Keratinocyte (primary cell): ENCODE measurements around the gene COL4A5. TPM values are rescaled to one million over a fixed set of nuclear protein-coding genes. Genes with fewer than 3 reads are reported as not detected.

Source experiments
- DNase-seq: peaks from one replicate; pipeline ENCODE4 v3.0.0-alpha.2; 2011; ENCODE audit warnings: low read depth, missing footprints, low spot score
- FAIRE-seq: peaks from 2 replicates; lab custom pipeline; 2011; peaks lifted over from hg19 to GRCh38; lab: Jason Lieb, UNC
- H2AFZ ChIP-seq: 2 replicates; pipeline ENCODE4 v1.6.0; 2012; ENCODE audit warnings: low read length, control low read depth, inconsistent platforms; ENCODE audit not compliant: control insufficient read depth
- H3K27ac ChIP-seq: 2 replicates; pipeline ENCODE4 v1.5.1; 2011; ENCODE audit warnings: low read length; ENCODE audit not compliant: control insufficient read depth, insufficient read depth
- H3K27me3 ChIP-seq: 3 replicates; pipeline ENCODE4 v1.6.0; 2011; ENCODE audit warnings: low read length; ENCODE audit not compliant: control insufficient read depth, insufficient read depth; ENCODE audit errors: extremely low read depth
- H3K36me3 ChIP-seq, 2 experiments: 2 replicates in 1 of 2; 3 replicates in 1 of 2; pipeline ENCODE4 v1.5.1; 2011; ENCODE audit warnings: low read length in 2 of 2, mild to moderate bottlenecking in 1 of 2; ENCODE audit not compliant: control insufficient read depth in 2 of 2, insufficient read depth in 2 of 2; ENCODE audit errors: extremely low read depth in 1 of 2
- H3K4me1 ChIP-seq: 3 replicates; pipeline ENCODE4 v1.5.1; 2011; ENCODE audit warnings: low read length; ENCODE audit not compliant: control insufficient read depth, insufficient read depth; ENCODE audit errors: extremely low read depth
- H3K4me2 ChIP-seq: 3 replicates; pipeline ENCODE4 v1.6.0; 2011; ENCODE audit warnings: low read depth, low read length; ENCODE audit not compliant: control insufficient read depth, insufficient read depth; ENCODE audit errors: extremely low read depth
- H3K4me3 ChIP-seq, 3 experiments: fragments of 200-600 bp in 1 of 3; sonication (generic) in 1 of 3; 2 replicates in 2 of 3; 3 replicates in 1 of 3; pipeline ENCODE4 v1.5.1; 2011 to 2016; ENCODE audit warnings: low read length in 3 of 3, mild to moderate bottlenecking in 3 of 3, control low read depth in 2 of 3, inconsistent platforms in 1 of 3, low read depth in 1 of 3, mixed read lengths in 1 of 3, mixed run types in 1 of 3, moderate library complexity in 1 of 3; ENCODE audit not compliant: control insufficient read depth in 2 of 3, insufficient read depth in 2 of 3; ENCODE audit errors: extremely low read depth in 1 of 3
- H3K79me2 ChIP-seq: 2 replicates; pipeline ENCODE4 v1.6.0; 2012; ENCODE audit warnings: low read length; ENCODE audit not compliant: control insufficient read depth, insufficient read depth
- H3K9ac ChIP-seq: 3 replicates; pipeline ENCODE4 v1.6.0; 2011; ENCODE audit warnings: low read length; ENCODE audit not compliant: control insufficient read depth, insufficient read depth; ENCODE audit errors: extremely low read depth
- H3K9me1 ChIP-seq: 3 replicates; pipeline ENCODE4 v1.6.0; 2011; ENCODE audit warnings: low read length; ENCODE audit not compliant: control insufficient read depth, insufficient read depth; ENCODE audit errors: extremely low read depth
- H3K9me3 ChIP-seq: 2 replicates; pipeline ENCODE4 v1.5.1; 2012; ENCODE audit warnings: low read depth, low read length; ENCODE audit not compliant: control insufficient read depth
- H4K20me1 ChIP-seq: 3 replicates; pipeline ENCODE4 v1.6.0; 2011; ENCODE audit warnings: low read length; ENCODE audit not compliant: control insufficient read depth, insufficient read depth; ENCODE audit errors: extremely low read depth
- EZH2 ChIP-seq: IDR thresholded peaks from one replicate; pipeline ENCODE4 v1.6.1; 2012; ENCODE audit warnings: inconsistent platforms, mild to moderate bottlenecking, low read length, moderate library complexity
- dilution Hi-C: fragments of 300-500 bp; cut with MboI; formaldehyde crosslinking; loops from one replicate; pipeline ENCODE4 v1.7.0; 2020; ENCODE audit warnings: low sequenced_read_pairs; ENCODE audit not compliant: extremely low pct_ligation_motif_present
- polyA plus RNA-seq, 5 experiments: library from polyadenylated mRNA; depleted of rRNA in 3 of 5; stranded (reverse) in 3 of 5; stranded (forward) in 1 of 5; unstranded in 1 of 5; fragments of >200 nt; gene quantifications; 1 replicate in 1 of 5; 2 replicates in 3 of 5; 3 replicates in 1 of 5; pipeline versions ENCODE4 v1.2.1 to v1.2.3, GENCODE V29; 2011 to 2012; ENCODE audit warnings: missing spikeins in 2 of 5, low read depth in 1 of 5, low replicate concordance in 1 of 5
- TF ChIP-seq, protein P1 (sequence below), 3 experiments: IDR thresholded peaks in 1 of 3; conservative IDR thresholded peaks in 1 of 3; optimal IDR thresholded peaks in 1 of 3; 2 replicates in 2 of 3; 3 replicates in 1 of 3; pipeline versions ENCODE3 to v1.5.1; 2011; ENCODE audit warnings: low read length in 3 of 3, mild to moderate bottlenecking in 3 of 3, moderate library complexity in 2 of 3, control low read depth in 1 of 3, inconsistent platforms in 1 of 3; ENCODE audit not compliant: insufficient read depth in 2 of 3; ENCODE audit errors: extremely low read depth in 1 of 3

COL4A5 gene
- polyA plus RNA-seq, 1 donor (not counting 4 experiments of a cell fraction or from before 2014, with no cell fraction given): 53.2 TPM

DNA sequence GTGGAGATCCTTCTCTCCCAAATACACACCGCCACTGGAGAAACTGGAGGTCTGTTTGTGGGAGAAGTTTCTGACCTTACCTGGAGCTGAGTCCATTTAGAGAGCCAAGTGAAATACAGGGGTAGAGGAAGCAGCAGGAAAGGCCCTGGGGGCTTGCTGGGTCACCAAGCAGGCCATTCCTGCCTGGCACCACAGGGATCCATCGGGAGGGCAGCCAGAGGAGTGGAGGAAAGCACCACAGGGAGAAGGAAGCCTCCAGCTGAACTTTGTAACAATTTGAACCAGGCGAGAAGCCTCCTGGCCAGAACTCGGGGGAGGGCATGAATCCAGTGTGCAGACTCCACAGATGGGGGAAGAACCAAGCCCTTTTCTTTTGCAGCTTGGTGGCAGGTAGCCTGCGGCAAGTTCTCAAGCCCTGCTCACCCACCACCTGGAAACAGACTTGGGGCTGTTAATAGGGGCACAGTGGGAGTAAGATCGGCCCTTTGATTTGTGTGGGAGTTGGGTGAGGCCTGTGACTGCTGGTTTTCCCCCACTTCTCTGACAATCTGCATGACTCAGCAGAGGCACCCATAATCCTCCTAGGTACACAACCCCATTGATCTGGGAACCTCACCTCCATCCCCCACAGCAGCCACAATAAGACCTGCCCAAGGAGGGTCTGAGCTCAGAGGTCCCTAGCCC, 202.1 kb downstream of the COL4A5 start:
- H3K9me1 ChIP-seq: no peaks in the 10 kb centered on the region
- no peak for FAIRE-seq
- H2AFZ ChIP-seq: no peak overlapping the region
- no peaks in the 10 kb centered on the region for H3K4me1 ChIP-seq
- no peaks in the 10 kb centered on the region for H3K36me3 ChIP-seq
- no peak overlapping the region for H3K27ac ChIP-seq
- no peaks in the 10 kb centered on the region for H3K79me2 ChIP-seq
- H3K27me3 ChIP-seq: no peaks in the 10 kb centered on the region
- H4K20me1 ChIP-seq: no peaks in the 10 kb centered on the region
- no peaks in the 10 kb centered on the region for H3K9me3 ChIP-seq
- no peak overlapping the region for H3K4me2 ChIP-seq
- H3K9ac ChIP-seq: no peak overlapping the region
- no peak for DNase-seq
- H3K4me3 ChIP-seq: no peak overlapping the region
- dilution Hi-C loops: no loop called here
- no peak for TF ChIP-seq EZH2
- TF ChIP-seq, protein P1, sequence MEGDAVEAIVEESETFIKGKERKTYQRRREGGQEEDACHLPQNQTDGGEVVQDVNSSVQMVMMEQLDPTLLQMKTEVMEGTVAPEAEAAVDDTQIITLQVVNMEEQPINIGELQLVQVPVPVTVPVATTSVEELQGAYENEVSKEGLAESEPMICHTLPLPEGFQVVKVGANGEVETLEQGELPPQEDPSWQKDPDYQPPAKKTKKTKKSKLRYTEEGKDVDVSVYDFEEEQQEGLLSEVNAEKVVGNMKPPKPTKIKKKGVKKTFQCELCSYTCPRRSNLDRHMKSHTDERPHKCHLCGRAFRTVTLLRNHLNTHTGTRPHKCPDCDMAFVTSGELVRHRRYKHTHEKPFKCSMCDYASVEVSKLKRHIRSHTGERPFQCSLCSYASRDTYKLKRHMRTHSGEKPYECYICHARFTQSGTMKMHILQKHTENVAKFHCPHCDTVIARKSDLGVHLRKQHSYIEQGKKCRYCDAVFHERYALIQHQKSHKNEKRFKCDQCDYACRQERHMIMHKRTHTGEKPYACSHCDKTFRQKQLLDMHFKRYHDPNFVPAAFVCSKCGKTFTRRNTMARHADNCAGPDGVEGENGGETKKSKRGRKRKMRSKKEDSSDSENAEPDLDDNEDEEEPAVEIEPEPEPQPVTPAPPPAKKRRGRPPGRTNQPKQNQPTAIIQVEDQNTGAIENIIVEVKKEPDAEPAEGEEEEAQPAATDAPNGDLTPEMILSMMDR (optimal IDR thresholded peaks at IDR 0.05 in 1 of 3, IDR thresholded peaks at IDR 0.05 in 1 of 3, conservative IDR thresholded peaks at IDR 0.05 in 1 of 3; ENCODE audit: extremely low read depth in 1 of 3, insufficient read depth in 2 of 3, low read length in 3 of 3): no peak

DNA sequence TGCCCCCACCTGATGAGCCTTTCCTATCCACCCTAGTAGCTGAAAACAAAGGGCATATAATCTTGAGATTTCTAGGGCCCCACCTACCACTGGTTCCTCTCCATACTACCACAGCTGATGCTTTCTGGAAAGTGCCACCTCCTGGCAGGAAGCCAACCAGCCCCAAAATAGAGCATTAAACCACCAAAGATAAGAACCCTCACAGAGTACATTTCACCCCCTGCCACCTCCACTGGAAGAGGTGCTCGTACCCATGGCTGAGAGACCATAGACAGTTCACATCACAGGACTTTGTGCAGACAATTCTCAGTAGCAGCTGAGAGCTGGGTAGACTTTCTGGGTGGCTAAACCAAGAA, 202.6 kb downstream of the COL4A5 start:
- DNase-seq (no peak), FAIRE-seq (no peak)
- H2AFZ ChIP-seq: no peak overlapping the region
- dilution Hi-C loops: no loop called here
- no peaks in the 10 kb centered on the region for H3K79me2 ChIP-seq
- no peak overlapping the region for H3K4me2 ChIP-seq
- no peaks in the 10 kb centered on the region for H4K20me1 ChIP-seq
- H3K27ac ChIP-seq: no peak overlapping the region
- H3K9me1 ChIP-seq: no peaks in the 10 kb centered on the region
- no peak overlapping the region for H3K4me3 ChIP-seq
- TF ChIP-seq EZH2: no peak
- TF ChIP-seq, protein P1 (optimal IDR thresholded peaks at IDR 0.05 in 1 of 3, IDR thresholded peaks at IDR 0.05 in 1 of 3, conservative IDR thresholded peaks at IDR 0.05 in 1 of 3; ENCODE audit: extremely low read depth in 1 of 3, insufficient read depth in 2 of 3, low read length in 3 of 3): no peak
- H3K27me3 ChIP-seq: no peaks in the 10 kb centered on the region
- no peak overlapping the region for H3K9ac ChIP-seq
- H3K4me1 ChIP-seq: no peaks in the 10 kb centered on the region
- H3K36me3 ChIP-seq: no peaks in the 10 kb centered on the region
- no peaks in the 10 kb centered on the region for H3K9me3 ChIP-seq
